PFSK-1 (cell line): Measurements from ENCODE around the gene SLC8A3.

Experiments used
- POLR2AphosphoS5 ChIP-seq: IDR thresholded peaks from 2 replicates; pipeline ENCODE4 v1.6.1; 2012; ENCODE audit warnings: low read depth, mild to moderate bottlenecking, control low read depth, low read length, moderate library complexity
- TAF1 ChIP-seq: IDR thresholded peaks from 2 replicates; pipeline ENCODE4 v1.6.1; 2012; ENCODE audit warnings: low read length, control low read depth, borderline replicate concordance; ENCODE audit not compliant: insufficient read depth
- TF ChIP-seq, protein P1 (sequence below), 2 experiments: IDR thresholded peaks; 2 replicates each; pipeline versions ENCODE4 v1.6.1 to v1.8.0; 2011 to 2012; ENCODE audit warnings: low read depth in 2 of 2, low read length in 2 of 2, control low read depth in 1 of 2, inconsistent platforms in 1 of 2, mild to moderate bottlenecking in 1 of 2, moderate library complexity in 1 of 2; ENCODE audit not compliant: insufficient read depth in 1 of 2

DNA sequence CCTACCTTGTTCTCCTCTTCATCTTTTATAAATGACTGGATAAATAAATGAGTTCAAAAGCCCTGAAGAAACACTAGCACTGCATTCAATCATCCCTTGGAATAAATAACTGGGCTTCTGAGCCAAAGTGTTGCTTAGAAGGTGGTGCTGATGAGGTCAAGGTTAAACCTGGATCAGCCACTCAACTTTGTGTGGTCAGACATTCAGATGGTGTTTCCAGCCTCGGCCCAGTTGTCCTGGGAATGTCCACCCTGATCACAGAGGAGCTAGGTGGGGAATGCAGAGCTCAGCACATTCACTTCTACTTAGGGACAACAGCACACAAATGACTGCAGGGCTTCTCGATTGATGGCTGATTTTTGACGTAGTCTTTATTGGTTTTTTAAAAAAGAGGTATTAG lies 88.7 kb downstream of the SLC8A3 start:
- TF ChIP-seq, protein P1, sequence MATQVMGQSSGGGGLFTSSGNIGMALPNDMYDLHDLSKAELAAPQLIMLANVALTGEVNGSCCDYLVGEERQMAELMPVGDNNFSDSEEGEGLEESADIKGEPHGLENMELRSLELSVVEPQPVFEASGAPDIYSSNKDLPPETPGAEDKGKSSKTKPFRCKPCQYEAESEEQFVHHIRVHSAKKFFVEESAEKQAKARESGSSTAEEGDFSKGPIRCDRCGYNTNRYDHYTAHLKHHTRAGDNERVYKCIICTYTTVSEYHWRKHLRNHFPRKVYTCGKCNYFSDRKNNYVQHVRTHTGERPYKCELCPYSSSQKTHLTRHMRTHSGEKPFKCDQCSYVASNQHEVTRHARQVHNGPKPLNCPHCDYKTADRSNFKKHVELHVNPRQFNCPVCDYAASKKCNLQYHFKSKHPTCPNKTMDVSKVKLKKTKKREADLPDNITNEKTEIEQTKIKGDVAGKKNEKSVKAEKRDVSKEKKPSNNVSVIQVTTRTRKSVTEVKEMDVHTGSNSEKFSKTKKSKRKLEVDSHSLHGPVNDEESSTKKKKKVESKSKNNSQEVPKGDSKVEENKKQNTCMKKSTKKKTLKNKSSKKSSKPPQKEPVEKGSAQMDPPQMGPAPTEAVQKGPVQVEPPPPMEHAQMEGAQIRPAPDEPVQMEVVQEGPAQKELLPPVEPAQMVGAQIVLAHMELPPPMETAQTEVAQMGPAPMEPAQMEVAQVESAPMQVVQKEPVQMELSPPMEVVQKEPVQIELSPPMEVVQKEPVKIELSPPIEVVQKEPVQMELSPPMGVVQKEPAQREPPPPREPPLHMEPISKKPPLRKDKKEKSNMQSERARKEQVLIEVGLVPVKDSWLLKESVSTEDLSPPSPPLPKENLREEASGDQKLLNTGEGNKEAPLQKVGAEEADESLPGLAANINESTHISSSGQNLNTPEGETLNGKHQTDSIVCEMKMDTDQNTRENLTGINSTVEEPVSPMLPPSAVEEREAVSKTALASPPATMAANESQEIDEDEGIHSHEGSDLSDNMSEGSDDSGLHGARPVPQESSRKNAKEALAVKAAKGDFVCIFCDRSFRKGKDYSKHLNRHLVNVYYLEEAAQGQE (IDR thresholded peaks at IDR 0.05; ENCODE audit: insufficient read depth in 1 of 2, low read depth in 2 of 2, low read length in 2 of 2), result no peak
- TF ChIP-seq TAF1 (no peak), POLR2AphosphoS5 (no peak)
